Thoracic aorta (tissue), 2 donors: ENCODE data around the gene SCAMP3. TPM values are rescaled to one million over a fixed set of nuclear protein-coding genes. Genes with fewer than 3 reads are reported as not detected.

ENCODE experiments used
- ATAC-seq: fragments of 150-250 bp; one replicate; pipeline ENCODE4 v1.8.0; 2017; ENCODE audit warnings: low read depth; ENCODE audit not compliant: insufficient number of reproducible peaks, low FRiP score
- DNase-seq: peaks from one replicate; pipeline ENCODE4 v3.0.0-alpha.2; 2020; ENCODE audit warnings: low spot score
- H3K27ac ChIP-seq, 2 donors: fragments of 200-600 bp; sonication (generic); 1 replicate in 1 of 2; 2 replicates in 1 of 2; pipeline ENCODE4 v1.5.1; 2016; ENCODE audit warnings: mild to moderate bottlenecking in 2 of 2, moderate library complexity in 2 of 2
- H3K27me3 ChIP-seq: fragments of 200-600 bp; sonication (generic); replicated peaks from 2 replicates; pipeline ENCODE4 v1.6.0; 2016; ENCODE audit warnings: mild to moderate bottlenecking; ENCODE audit not compliant: insufficient read depth
- H3K36me3 ChIP-seq: fragments of 200-600 bp; sonication (generic); one replicate; pipeline ENCODE4 v1.5.1; 2016
- H3K4me1 ChIP-seq, 2 donors: fragments of 200-600 bp; sonication (generic); 1 replicate in 1 of 2; 2 replicates in 1 of 2; pipeline versions ENCODE4 v1.5.1 to v1.6.0; 2016; ENCODE audit warnings: low read depth in 2 of 2, mild to moderate bottlenecking in 1 of 2; ENCODE audit not compliant: control insufficient read depth in 1 of 2
- H3K4me3 ChIP-seq: fragments of 200-600 bp; sonication (generic); 2 replicates; pipeline ENCODE4 v1.5.1; 2016; ENCODE audit warnings: mild to moderate bottlenecking
- H3K9me3 ChIP-seq: fragments of 200-600 bp; sonication (generic); 2 replicates; pipeline ENCODE4 v1.5.1; 2016
- CTCF ChIP-seq: fragments of 200-600 bp; sonication (generic); IDR thresholded peaks from one replicate; pipeline ENCODE4 v1.5.1; 2019; ENCODE audit warnings: antibody characterized with exemption
- total RNA-seq, 2 donors: library from RNA; depleted of rRNA; stranded (reverse); fragments of >200 nt; gene quantifications; one replicate each; pipeline versions ENCODE4 v1.1.0 to v1.2.3, GENCODE V29; 2016

SCAMP3 gene
- total RNA-seq, 2 donors from 2014 or later: 32.5 to 50.2 TPM

GRCh38 chr1:155277070-155277901 lies 15.1 kb upstream of the SCAMP3 start, which contains the start of gene HCN3:
HCN3 (plus strand) TSS chr1:155277463; CDS start chr1:155277591, 128 bp downstream.
- peaks cover 13 to 24% of the 10 kb centered on the region in 2 donors for H3K4me1 ChIP-seq
- H3K27me3 ChIP-seq: no peaks in the 10 kb centered on the region

DNA sequence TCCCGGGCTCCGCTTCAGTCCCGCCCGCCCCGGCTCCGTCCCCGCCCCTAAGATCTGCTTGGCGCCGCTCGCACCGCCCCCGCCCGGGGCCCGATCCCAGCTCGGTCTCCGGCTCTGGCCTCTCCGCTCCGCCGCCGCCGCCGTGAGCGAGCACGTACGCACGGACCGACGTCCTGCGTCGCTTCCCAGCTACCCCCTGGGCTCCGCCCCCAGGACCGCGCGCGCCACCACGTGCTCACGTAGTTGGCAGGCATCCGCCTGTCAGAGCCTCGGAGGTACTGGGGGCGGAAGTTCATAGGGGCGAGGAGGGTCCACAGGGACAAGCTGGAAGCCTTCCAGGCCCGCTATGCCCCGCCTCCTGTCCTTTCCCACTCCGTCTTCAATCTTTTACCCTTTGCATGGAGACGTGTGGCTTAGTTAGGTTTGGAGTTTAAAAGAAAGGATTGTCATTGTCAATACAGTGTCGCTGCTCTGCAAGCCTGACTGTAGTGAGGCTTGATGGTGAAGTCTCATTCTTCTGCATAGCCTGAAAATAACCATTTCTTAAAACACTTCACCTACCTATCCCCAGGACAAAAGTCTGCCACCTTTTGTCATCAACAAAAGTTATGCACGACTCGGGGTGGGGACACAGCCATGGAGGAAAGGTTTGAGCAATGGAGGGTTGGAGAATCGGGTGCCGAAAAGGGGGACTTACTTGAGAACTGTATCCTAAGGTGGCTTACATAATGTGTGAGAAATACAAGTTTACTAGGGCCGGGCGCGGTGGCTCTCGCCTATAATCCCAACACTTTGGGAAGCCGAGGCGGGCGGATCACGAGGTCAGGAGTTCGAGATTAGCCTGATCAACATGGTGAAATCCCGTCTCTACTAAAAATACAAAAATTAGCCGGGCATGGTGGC lies 11.4 kb upstream of the SCAMP3 start, which contains the start of gene CLK2:
Gene CLK2, minus strand, starts transcription at position 162 of the 903 bp plus-strand sequence. CDS start 2,527 bp downstream, outside the sequence.
- peak; percentile 80 for DNase-seq
- ATAC-seq: peak; percentile 63
- peaks cover 15 to 41% of the 10 kb centered on the region in 2 donors for H3K4me1 ChIP-seq
- no peak for TF ChIP-seq CTCF
- no peaks in the 10 kb centered on the region for H3K9me3 ChIP-seq
- H3K36me3 ChIP-seq: peaks cover 26% of the 10 kb centered on the region
- no peaks in the 10 kb centered on the region for H3K27me3 ChIP-seq
- H3K27ac ChIP-seq: peak within 1 kb of the TSS; percentile 80 to 94
- H3K4me3 ChIP-seq: peak within 1 kb of the TSS; percentile 92

More at GRCh38 chr1:155277070-155277901, 15.1 kb upstream of the SCAMP3 start, which contains the start of gene HCN3:
- H3K36me3 ChIP-seq: no peaks in the 10 kb centered on the region
- H3K27ac ChIP-seq: peak within 1 kb of the TSS; percentile 48 to 52
- TF ChIP-seq CTCF: peak; percentile 56
- no peaks in the 10 kb centered on the region for H3K9me3 ChIP-seq
- ATAC-seq: peak; percentile 95
- H3K4me3 ChIP-seq: peak within 1 kb of the TSS; percentile 89
- DNase-seq: peak; percentile 89

GRCh38 chr1:155272466-155273342 lies 10.5 kb upstream of the SCAMP3 start:
- peak; percentile 6 for ATAC-seq
- Histone ChIP-seq H3K9me3 (no peaks in the 10 kb centered on the region), H3K36me3 (peaks cover 34% of the 10 kb centered on the region), H3K27ac (peak overlapping the region; percentile 80 to 94), H3K4me1 (peaks cover 9 to 32% of the 10 kb centered on the region in 2 donors), H3K27me3 (no peaks in the 10 kb centered on the region), H3K4me3 (peak overlapping the region; percentile 92)
- no peak for DNase-seq
- no peak for TF ChIP-seq CTCF

DNA sequence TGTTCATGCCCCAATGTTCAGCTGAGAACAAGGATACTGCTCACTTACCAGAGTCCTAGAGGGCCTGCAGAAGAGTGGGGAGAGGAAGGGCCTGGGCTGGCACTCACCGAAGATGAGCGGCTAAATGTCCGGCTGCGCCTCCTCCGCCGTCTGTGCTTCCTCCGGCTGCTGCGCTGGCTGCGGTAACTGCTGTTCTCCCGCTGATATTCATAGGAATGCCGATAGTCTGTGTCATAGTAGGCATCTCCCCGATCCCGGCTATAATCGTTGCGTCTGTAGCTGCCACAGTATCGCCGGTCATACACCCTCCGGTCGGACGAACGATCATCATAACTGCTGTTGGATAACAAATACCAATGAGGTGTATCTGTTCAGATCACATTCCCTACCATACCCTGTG lies 7.2 kb upstream of the SCAMP3 start:
- Histone ChIP-seq H3K4me1 (peaks cover 4 to 26% of the 10 kb centered on the region in 2 donors), H3K27me3 (no peaks in the 10 kb centered on the region), H3K4me3 (no peak overlapping the region), H3K27ac (no peak overlapping the region), H3K9me3 (no peaks in the 10 kb centered on the region), H3K36me3 (peaks cover 54% of the 10 kb centered on the region)
- ATAC-seq (no peak), DNase-seq (no peak)
- no peak for TF ChIP-seq CTCF
